Measurements from ENCODE around the gene NIPBL. TPM values are rescaled to one million over a fixed set of nuclear protein-coding genes. Genes with fewer than 3 reads are reported as not detected.
A peak's percentile ranks its signal among the peaks of the same experiment; 100 is the strongest.

NIPBL gene
- total RNA-seq, 2 experiments from 2014 or later = 39.8 to 42.1 TPM

DNA sequence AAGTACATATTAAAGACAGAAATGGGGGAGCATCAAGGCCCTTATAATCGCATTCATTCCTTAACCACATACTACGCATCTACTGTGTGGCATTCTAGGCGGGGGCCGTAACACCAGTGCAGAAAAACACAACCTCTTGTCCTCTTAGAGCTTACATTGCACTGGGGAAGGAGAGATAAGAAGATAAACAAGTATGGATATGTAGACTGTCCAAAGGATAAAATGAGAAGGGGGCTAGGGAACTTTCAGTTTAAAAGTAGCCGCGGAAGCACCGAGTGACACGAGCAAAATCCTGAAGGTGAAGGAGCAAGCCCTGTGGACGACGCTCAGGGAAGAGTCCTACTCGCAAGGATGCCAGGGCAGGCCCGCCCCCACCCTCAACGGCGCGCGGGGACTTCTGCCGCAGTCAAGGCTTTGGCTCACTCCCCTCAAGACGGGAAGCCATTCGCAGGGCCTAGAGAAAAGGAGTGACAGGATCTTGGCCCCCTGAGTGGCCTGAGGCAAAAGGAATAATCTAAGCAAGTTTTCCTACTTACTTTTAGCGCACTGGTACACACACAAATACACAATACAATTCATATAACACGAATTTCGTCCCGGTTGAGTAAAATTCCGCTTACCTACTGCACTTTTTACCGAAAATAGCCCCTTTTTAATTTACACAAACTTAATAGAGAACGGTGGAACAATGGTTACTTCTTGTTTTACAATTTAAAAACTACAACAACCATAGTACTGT lies 1.3 kb upstream of the NIPBL start:
- Mint-ChIP-seq H3K36me3 (peaks cover 9% of the 10 kb centered on the region), H3K27me3 (no peaks in the 10 kb centered on the region), H3K4me1 (peaks cover 36% of the 10 kb centered on the region), H3K27ac (peak overlapping the region; percentile 94), H3K4me3 (peak overlapping the region; percentile 93), H3K9me3 (no peaks in the 10 kb centered on the region)
- DNase-seq = peak; percentile 55

DNA sequence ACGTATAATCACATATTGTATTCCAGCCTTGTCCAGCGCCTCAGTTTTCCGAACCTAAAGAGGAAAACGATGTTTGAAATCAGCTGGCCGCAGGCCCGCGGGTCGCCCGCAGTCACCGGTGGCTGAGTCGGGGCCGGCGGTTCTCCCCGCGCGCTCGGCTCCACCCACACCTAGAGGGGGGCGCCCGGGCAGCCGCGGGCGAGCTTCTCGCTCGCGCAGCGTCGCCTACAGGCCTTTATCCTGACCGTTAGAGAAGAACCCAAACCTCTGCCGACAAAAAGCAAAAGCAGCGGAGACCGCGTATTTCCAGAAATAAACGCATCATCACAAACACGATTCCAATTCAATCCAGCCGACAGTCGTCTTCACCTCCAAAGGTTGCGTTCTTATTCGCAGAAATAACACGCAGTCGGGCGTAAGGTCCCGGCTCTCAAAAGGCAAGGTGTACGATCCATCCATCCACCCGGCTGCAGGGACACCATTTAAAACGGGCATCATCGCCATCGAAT lies 725 bp upstream of the NIPBL start:
- Mint-ChIP-seq H3K4me1 (peaks cover 36% of the 10 kb centered on the region), H3K27me3 (no peaks in the 10 kb centered on the region), H3K9me3 (no peaks in the 10 kb centered on the region), H3K36me3 (peaks cover 7% of the 10 kb centered on the region), H3K27ac (peak overlapping the region; percentile 94), H3K4me3 (peak overlapping the region; percentile 93)
- peak; percentile 76 for DNase-seq

DNA sequence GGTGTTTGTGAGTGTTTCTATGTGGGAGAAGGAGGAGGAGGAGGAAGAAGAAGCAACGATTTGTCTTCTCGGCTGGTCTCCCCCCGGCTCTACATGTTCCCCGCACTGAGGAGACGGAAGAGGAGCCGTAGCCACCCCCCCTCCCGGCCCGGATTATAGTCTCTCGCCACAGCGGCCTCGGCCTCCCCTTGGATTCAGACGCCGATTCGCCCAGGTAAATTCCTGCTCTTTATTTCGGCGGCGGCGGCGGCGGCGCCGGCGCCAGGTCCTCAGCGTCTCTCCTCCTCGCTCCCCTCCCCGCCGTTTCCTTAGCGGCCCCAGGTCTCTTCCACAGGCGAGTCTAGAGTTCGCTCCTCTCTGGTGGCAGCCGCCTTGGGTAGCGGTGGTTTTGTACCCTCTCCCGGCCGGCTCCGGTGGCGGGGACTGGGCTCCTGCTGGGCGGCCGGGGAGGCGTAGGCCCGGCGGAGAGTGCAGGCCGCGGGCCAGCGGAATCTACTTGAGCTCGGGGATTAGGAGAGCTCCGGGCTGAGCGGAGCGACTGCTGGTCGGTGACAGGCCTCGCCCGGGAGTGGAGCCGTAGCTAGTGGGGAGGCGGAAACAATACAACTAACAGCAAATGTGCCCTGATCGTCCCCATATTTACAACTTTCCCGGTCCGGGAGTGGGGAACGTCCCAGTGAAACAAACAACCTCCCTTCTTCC lies 547 bp downstream of the NIPBL start:
- peaks cover 41% of the 10 kb centered on the region for H3K4me1 Mint-ChIP-seq
- H3K27me3 Mint-ChIP-seq = no peaks in the 10 kb centered on the region
- no peaks in the 10 kb centered on the region for H3K9me3 Mint-ChIP-seq
- peak overlapping the region; percentile 94 for H3K27ac Mint-ChIP-seq
- DNase-seq = peak; percentile 63
- H3K4me3 Mint-ChIP-seq = peak overlapping the region; percentile 93
- peaks cover 7% of the 10 kb centered on the region for H3K36me3 Mint-ChIP-seq

DNA sequence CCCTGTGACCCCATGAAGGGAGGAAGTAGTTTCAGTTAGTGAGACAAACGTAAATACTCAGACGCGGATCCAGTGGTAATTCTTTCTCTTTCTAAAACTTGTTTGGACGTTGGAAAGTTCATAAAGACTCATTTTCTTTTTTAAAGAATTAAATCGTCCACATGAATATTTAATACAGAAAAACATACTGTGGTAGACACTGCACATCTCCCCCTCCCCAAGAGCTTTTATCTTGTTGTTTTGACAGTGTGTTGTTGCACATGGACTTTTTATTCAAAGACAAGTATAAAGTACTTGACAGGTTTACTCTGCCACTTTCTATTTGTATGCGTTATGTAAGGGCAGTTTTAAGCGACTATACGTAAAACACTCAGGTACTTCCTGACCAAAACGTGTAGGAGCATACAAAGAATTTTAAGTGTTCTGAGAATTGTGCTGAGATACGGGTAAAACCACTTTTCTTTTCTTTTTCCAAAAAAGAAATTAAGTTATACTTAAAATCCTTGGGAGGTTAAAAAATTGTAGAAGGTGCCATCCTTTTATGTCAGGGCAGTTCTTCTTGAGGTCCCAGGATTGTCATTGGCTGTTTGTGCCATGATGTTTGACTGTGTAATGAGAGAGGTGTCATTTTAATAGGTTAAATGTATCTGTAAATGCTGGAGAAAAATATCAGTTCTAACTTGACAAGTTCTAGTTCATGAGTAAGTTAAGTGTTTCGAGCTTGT lies 1.3 kb downstream of the NIPBL start:
- Mint-ChIP-seq H3K4me3 (peak overlapping the region; percentile 93), H3K36me3 (peaks cover 7% of the 10 kb centered on the region), H3K27me3 (no peaks in the 10 kb centered on the region), H3K27ac (peak overlapping the region; percentile 94), H3K4me1 (peaks cover 41% of the 10 kb centered on the region), H3K9me3 (no peaks in the 10 kb centered on the region)
- DNase-seq = no peak

DNA sequence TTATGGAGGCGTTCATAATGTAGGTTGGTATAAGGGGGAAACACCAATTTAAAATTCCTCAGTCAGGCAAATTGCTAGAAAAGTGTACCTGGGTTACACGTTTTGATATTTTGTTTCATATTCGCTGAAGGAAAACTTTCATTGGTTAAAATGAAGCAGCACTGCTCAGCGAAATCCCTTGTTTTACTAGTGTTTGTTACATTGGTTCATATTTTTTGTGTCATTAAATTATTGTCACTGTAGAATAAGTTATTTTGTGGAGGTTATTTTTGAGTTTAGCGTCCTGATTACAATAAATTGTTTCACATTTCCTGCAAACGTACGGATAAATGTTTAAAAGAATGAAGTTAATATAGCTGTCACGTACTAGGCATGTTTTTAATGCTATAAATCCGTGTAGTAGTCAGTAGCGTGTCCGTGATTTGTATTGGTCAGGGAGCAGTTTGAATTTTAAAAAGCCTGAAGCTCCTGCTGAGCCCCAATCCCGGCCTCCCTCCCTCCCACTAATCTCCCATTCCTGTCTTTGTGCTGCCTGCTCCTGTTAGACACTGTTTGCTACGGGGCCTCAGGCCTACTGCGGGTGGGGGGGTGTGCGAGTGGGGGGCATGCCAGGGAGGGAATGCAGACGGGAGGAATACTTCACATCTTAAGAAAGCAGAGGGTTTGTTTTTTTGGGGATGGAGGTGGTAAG lies 2.0 kb downstream of the NIPBL start:
- peaks cover 38% of the 10 kb centered on the region for H3K4me1 Mint-ChIP-seq
- peak overlapping the region; percentile 93 for H3K4me3 Mint-ChIP-seq
- H3K27me3 Mint-ChIP-seq = no peaks in the 10 kb centered on the region
- DNase-seq = no peak
- H3K27ac Mint-ChIP-seq = peak overlapping the region; percentile 94
- no peaks in the 10 kb centered on the region for H3K9me3 Mint-ChIP-seq
- peaks cover 7% of the 10 kb centered on the region for H3K36me3 Mint-ChIP-seq

DNA sequence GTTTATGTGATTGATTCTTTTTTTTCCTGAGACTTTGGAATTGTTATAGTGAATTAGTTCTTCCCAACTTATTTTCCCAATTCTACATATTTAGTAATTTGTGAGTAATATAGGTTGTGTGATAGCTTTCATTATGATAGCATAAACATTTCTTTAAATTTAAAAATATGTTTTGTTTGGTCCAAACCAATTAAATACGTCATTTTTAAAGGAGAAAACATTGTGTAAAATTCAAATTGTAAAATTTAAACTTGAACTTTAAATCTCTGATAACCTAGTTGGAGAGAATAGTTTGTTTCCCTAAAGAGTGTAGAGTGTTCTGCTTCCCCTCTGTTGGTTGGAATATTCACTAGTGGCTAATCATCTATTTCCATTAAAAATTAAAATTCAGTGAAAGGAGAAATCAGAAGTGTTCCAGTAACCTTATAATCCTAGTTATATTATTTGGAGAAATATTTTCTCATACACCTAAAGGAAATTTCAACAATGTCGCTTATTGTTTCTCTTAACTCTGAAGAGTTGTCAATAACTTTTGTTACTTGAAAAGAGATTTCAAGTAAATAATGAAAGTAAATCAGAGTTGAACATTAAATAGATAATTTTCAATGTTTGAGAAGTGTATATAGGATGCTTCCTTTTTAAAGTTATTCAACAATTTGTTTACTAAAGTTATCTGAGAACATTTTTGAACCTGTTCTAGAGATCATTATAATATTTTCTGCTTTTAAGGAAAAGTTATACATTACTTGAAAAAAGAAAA lies 2.9 kb downstream of the NIPBL start:
- Mint-ChIP-seq H3K4me3 (peak overlapping the region; percentile 93), H3K27ac (no peak overlapping the region), H3K9me3 (no peaks in the 10 kb centered on the region), H3K4me1 (peaks cover 43% of the 10 kb centered on the region), H3K27me3 (no peaks in the 10 kb centered on the region), H3K36me3 (peaks cover 7% of the 10 kb centered on the region)
- DNase-seq = no peak

DNA sequence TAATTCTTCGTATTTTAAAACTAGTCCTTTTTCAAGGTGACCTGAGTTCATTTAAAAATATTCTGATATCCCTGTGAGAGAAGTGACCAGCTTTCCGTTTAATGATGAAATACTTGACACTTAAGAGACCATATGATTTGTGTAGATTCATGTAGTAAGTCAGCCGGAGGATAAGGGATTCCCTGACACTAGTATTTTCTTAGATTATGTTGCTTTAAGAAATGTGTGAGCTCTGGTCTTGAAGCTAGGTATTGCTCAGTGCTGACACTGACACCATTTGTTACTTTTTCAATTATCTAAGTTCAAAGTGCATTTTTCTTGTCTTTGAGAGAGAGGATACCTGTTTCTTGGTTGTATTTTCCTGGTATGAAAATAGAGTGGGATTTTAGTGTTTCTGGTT lies 4.2 kb downstream of the NIPBL start:
- Mint-ChIP-seq H3K4me3 (peak overlapping the region; percentile 7), H3K9me3 (no peaks in the 10 kb centered on the region), H3K27me3 (no peaks in the 10 kb centered on the region), H3K4me1 (peaks cover 48% of the 10 kb centered on the region), H3K36me3 (peaks cover 8% of the 10 kb centered on the region), H3K27ac (no peak overlapping the region)
- DNase-seq = no peak

DNA sequence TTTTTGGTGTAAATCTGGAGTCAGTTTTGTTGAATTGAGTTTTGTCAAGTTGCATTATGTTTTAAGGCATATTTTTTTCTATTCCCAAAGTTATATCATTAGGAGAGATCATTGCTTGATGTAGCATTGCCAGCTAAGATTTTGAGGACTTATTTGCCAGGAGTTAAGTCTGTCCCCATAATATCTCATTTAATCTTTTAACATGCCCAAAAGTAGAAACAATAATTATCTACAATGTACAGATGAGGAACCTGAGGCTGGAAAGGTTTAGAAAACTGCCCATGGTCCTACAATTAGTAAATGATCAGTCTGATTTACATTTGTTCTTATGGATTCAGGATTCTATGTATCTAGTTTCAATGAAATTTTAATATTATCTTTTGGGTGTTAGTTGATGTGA lies 4.7 kb downstream of the NIPBL start:
- H3K9me3 Mint-ChIP-seq = no peaks in the 10 kb centered on the region
- H3K27me3 Mint-ChIP-seq = no peaks in the 10 kb centered on the region
- no peak for DNase-seq
- no peak overlapping the region for H3K27ac Mint-ChIP-seq
- H3K4me1 Mint-ChIP-seq = peaks cover 53% of the 10 kb centered on the region
- peaks cover 12% of the 10 kb centered on the region for H3K36me3 Mint-ChIP-seq
- no peak overlapping the region for H3K4me3 Mint-ChIP-seq

DNA sequence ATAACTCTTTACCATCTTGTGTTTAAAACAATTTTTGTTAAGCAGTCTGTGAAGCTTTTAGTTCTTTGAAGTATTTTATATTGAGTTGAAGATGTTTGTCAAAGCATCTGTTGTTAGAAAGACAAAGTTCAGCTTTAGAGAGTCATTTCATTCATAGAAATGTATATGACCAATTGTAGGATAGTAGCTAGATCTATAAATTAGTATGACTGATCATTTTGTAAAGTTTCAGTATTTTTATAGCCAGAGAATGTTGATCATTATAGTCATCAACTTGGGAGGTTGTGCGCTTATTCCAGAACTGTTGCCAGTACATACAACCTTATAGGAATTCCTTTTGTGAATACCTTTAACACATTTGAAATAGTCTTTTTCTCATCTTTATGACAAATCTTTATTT lies 5.2 kb downstream of the NIPBL start:
- Mint-ChIP-seq H3K27ac (peak overlapping the region; percentile 65), H3K36me3 (peaks cover 12% of the 10 kb centered on the region), H3K4me3 (peak overlapping the region; percentile 63), H3K27me3 (no peaks in the 10 kb centered on the region), H3K9me3 (no peaks in the 10 kb centered on the region), H3K4me1 (peaks cover 58% of the 10 kb centered on the region)
- DNase-seq = no peak

DNA sequence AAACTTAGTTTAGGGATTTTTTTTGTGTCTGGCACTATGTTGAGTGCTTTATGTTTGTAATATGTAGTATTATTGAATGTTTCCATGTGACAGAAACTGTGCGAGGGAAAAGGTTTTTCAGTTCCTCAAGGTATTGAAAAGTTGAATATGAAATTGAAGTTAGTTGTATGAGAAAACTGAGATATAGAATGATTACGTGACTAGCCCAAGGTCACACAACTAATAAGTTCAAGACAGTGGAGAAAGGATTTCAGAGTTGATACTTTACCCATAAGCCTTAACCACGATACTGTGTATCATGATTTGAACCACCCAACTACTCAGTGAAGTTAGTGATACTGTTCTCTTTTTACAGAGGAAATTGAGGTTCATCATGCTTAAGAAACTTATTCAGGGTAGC lies 5.7 kb downstream of the NIPBL start:
- no peak for DNase-seq
- H3K27me3 Mint-ChIP-seq = no peaks in the 10 kb centered on the region
- H3K27ac Mint-ChIP-seq = peak overlapping the region; percentile 65
- no peaks in the 10 kb centered on the region for H3K9me3 Mint-ChIP-seq
- peak overlapping the region; percentile 63 for H3K4me3 Mint-ChIP-seq
- peaks cover 12% of the 10 kb centered on the region for H3K36me3 Mint-ChIP-seq
- peaks cover 63% of the 10 kb centered on the region for H3K4me1 Mint-ChIP-seq

DNA sequence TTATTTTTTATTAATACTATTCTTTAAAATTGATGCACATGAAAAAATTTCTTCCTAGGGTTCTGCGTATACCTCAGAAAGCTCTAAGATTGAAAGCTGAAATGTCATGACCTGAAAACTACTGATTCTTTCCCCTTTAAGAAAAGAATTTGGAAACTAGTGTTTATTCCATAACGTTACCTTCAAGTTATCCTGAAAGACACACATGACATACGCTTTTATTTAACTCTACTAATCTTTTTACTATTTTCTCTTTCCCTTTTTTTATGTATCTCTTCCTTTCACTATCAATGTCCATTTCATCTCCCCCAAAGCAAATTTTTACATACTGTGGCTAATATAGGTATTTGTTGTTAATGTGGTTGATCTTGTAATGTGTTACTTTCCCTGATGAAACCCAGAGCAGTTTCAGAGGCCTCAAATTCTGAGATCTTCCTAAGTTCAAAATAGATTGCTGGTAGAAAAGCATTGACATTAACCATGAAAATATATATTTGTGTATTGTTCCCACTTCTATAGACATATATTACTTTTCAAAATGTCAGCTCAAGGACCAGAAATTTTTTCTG lies 7.4 kb downstream of the NIPBL start:
- peaks cover 74% of the 10 kb centered on the region for H3K4me1 Mint-ChIP-seq
- H3K27ac Mint-ChIP-seq = peak overlapping the region; percentile 21
- no peaks in the 10 kb centered on the region for H3K27me3 Mint-ChIP-seq
- DNase-seq = no peak
- peaks cover 16% of the 10 kb centered on the region for H3K36me3 Mint-ChIP-seq
- H3K4me3 Mint-ChIP-seq = no peak overlapping the region
- no peaks in the 10 kb centered on the region for H3K9me3 Mint-ChIP-seq

DNA sequence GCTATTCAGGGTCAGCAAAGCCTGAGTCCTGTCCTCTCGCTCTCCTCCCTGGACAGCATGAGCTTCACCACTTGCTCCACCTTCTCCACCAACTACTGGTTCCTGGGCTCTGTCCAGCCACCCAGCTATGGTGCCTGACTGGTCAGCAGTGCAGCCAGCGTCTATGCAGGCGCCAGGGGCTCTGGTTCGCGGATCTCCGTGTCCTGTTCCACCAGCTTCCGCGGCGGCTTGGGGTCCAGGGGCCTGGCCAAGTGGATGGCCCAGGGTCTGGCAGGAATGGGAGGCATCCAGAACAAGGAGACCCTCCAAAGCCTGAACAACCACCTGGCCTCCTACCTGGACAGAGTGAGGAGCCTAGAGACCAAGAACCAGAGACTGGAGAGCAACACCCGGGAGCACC lies 8.6 kb downstream of the NIPBL start:
- peaks cover 16% of the 10 kb centered on the region for H3K36me3 Mint-ChIP-seq

DNA sequence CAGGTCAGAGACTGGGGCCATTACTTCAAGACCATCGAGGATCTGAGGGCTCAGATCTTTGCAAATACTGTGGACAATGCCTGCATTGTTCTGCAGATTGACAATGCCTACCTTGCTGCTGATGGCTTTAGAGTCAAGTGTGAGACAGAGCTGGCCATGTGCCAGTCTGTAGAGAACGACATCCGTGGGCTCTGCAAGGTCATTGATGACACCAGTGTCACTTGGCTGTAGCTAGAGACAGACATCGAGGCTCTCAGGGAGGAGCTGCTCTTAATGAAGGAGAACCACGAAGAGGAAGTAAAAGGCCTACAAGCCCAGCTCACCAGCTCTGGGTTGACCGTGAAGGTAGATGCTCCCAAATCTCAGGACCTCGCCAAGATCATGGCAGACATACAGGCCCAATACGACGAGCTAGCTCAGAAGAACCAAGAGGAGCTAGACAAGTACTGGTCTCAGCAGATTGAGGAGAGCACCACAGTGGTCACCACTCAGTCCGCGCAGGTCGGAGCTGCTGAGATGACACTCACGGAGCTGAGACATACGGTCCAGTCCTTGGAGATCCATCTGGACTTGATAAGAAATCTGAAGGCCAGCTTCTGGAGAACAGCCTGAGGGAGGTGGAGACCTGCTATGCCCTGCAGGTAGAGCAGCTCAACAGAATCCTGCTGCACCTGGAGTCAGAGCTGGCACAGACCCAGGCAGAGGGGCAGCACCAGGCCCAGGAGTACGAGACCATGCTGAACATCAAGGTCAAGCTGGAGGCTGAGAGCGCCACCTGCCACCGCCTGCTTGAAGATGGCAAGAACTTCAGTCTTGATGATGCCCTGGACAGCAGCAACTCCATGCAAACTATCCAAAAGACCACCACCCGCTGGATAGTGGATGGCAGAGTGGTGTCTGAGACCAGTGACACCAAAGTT lies 9.3 kb downstream of the NIPBL start:
- no peak overlapping the region for H3K27ac Mint-ChIP-seq
- H3K4me3 Mint-ChIP-seq = no peak overlapping the region
- peaks cover 19% of the 10 kb centered on the region for H3K36me3 Mint-ChIP-seq
- no peak for DNase-seq
- no peaks in the 10 kb centered on the region for H3K9me3 Mint-ChIP-seq
- no peaks in the 10 kb centered on the region for H3K27me3 Mint-ChIP-seq
- H3K4me1 Mint-ChIP-seq = peaks cover 74% of the 10 kb centered on the region

More for the DNA sequence above, 8.6 kb downstream of the NIPBL start:
- H3K27me3 Mint-ChIP-seq = no peaks in the 10 kb centered on the region
- no peaks in the 10 kb centered on the region for H3K9me3 Mint-ChIP-seq
- no peak overlapping the region for H3K4me3 Mint-ChIP-seq
- H3K27ac Mint-ChIP-seq = no peak overlapping the region
- no peak for DNase-seq
- peaks cover 78% of the 10 kb centered on the region for H3K4me1 Mint-ChIP-seq
